Measurements from ENCODE around the gene RPL35.
A peak's percentile ranks its signal among the peaks of the same experiment; 100 is the strongest.

Gene RPL35

DNA sequence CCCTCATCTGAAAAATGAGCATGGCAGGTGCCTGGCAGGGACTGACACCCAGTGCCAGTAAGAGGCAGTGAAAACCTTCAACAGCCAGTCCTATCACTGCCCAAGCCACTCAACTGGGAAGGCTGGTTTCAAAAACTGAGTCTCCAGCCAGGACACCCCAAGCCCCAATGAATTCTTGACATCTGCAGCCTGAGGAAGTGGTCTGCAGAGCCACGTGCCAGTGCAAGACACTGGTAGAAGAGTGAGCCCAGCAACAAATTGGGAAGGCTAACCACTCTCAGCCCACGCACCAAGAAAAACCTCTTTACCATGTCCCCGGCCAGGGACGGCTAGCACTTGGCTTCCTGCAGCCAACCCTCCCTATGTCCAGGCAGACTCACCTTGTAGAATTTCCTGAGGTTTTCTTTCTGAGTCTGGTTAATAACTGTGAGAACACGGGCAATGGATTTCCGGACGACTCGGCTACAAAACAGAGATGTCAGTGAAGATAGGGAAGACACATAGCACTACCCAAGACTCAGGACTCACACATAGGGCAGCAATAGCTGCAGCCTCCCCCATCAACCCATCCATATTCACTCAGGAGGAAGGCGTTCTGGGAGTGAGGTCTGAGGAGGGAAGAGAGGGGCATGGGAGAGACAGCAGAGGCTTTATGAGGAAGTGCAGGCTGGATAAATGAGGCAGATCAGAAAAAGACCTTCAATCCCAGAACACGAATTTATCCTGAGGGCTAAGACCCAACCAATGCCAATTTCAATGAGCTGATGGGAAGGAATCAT is 1.8 kb downstream of the RPL35 start:
- H3K27me3 ChIP-seq: no peaks in the 10 kb centered on the region
- H4K20me1 ChIP-seq: peaks cover 57 to 67% (median 66%) of the 10 kb centered on the region in 11 experiments
- H3K36me3 ChIP-seq: peaks cover 44 to 56% (median 53%) of the 10 kb centered on the region in 11 experiments
- peaks cover 35 to 47% (median 41%) of the 10 kb centered on the region in 10 experiments for H3K4me1 ChIP-seq
- no peaks in the 10 kb centered on the region for H3K9me3 ChIP-seq (replicated peaks in 1 of 11)
- H3K27ac ChIP-seq: peak overlapping the region in 10 of 11 experiments; percentile 96 to 100 (median 100); a peak in 20 of 22 replicates
- peak overlapping the region; percentile 88 to 99 (median 98) for H3K4me2 ChIP-seq
- TF ChIP-seq Cebpa-rat (IDR thresholded peaks at IDR 0.05): no peak
- H3K9ac ChIP-seq: peak overlapping the region; percentile 94 to 100 (median 99)
- H3K4me3 ChIP-seq: peak overlapping the region; percentile 84 to 100 (median 92)

DNA sequence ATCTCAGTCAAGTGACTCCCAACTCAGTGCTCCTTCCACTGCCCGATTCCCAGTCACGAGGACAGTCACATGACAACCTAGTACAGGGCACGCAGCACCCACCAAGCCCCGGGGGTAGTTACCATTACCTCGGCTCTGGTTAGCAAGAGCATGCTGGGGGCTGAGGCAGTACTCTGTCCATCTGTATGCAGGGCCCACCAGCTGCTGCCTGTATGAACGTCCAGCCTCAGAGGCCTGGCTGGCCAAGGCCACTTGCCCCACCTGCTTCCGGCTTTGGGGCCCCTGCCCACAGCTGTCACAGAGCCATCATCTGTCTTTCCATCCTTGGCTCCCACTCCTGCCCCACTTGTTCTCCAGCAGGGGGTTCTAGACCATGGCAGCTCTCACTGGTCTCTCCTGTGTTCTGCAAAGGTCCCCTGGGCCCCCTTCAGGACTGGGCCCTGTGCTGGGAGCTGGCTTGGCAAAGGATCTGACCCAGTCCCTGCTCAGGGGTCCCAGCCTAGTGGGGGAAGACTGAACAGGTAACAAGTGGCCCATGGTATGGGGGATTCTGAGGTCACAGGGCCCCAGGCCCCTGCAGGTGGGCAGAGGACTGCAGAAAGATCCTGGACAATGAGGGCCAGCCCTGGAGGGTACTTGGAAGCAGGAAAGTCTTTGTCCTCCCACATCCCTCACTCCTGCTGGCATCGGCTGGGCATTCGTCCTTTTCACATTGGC is 3.3 kb downstream of the RPL35 start:
- peaks cover 57 to 81% (median 75%) of the 10 kb centered on the region in 11 experiments for H4K20me1 ChIP-seq
- peak overlapping the region; percentile 8 to 99 (median 97); a peak in 19 of 22 replicates for H3K4me2 ChIP-seq
- TF ChIP-seq Cebpa-rat (IDR thresholded peaks at IDR 0.05): no peak
- H3K36me3 ChIP-seq: peaks cover 44 to 56% (median 53%) of the 10 kb centered on the region in 11 experiments
- peaks cover 32 to 43% (median 38%) of the 10 kb centered on the region in 10 experiments for H3K4me1 ChIP-seq
- H3K4me3 ChIP-seq: peak overlapping the region in 8 of 10 experiments; percentile 17 to 100 (median 93); a peak in 11 of 20 replicates
- 0 out of 22 replicates have a peak overlapping the region, but pooled peaks of 1 of the 11 experiments have one; percentile 4 for H3K27ac ChIP-seq
- H3K27me3 ChIP-seq: no peaks in the 10 kb centered on the region
- peak overlapping the region; percentile 94 to 100 (median 99); a peak in 20 of 22 replicates for H3K9ac ChIP-seq
- H3K9me3 ChIP-seq (replicated peaks in 1 of 11): no peaks in the 10 kb centered on the region

DNA sequence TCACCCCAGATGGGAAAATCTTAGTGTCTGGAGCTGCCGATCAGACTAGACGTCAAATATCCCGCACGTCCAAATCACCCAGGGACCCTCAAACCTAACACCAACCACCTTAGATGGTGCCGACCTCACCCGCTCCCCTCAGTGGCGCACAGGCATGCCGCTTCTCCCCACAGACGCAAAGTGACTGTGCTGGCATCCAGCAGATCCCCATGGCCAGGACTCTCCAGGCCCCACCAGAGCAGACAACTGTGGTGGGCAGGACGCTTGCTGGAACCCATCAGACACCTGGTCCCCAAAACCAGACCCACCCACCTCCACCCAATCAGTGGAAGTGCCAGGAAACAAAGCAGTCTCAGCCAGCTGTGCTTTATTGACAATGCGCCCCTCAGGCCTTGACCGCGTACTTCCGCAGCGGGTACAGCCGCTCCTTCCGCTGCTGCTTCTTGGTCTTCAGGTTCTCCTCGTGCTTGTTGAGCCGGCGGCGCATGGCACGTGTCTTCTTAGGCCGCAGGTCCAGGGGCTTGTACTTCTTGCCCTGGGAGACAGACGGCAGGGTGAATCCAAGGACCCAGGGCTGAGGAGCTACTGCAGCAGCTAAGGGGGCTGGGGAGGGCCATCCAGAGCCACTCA is 4.1 kb downstream of the RPL35 start:
- Histone ChIP-seq H3K27me3 (no peaks in the 10 kb centered on the region), H3K4me1 (peaks cover 27 to 40% (median 36%) of the 10 kb centered on the region in 10 experiments), H3K4me2 (peak overlapping the region in 1 of 11 experiments; percentile 97; a peak in 2 of 22 replicates), H3K9ac (peak overlapping the region in 6 of 11 experiments; percentile 94 to 100 (median 98); a peak in 8 of 22 replicates), H4K20me1 (peaks cover 57 to 83% (median 75%) of the 10 kb centered on the region in 11 experiments), H3K36me3 (peaks cover 44 to 56% (median 53%) of the 10 kb centered on the region in 11 experiments), H3K4me3 (no peak overlapping the region), H3K9me3 (replicated peaks in 1 of 11) (no peaks in the 10 kb centered on the region), H3K27ac (no peak overlapping the region)
- no peak for TF ChIP-seq Cebpa-rat (IDR thresholded peaks at IDR 0.05)

DNA sequence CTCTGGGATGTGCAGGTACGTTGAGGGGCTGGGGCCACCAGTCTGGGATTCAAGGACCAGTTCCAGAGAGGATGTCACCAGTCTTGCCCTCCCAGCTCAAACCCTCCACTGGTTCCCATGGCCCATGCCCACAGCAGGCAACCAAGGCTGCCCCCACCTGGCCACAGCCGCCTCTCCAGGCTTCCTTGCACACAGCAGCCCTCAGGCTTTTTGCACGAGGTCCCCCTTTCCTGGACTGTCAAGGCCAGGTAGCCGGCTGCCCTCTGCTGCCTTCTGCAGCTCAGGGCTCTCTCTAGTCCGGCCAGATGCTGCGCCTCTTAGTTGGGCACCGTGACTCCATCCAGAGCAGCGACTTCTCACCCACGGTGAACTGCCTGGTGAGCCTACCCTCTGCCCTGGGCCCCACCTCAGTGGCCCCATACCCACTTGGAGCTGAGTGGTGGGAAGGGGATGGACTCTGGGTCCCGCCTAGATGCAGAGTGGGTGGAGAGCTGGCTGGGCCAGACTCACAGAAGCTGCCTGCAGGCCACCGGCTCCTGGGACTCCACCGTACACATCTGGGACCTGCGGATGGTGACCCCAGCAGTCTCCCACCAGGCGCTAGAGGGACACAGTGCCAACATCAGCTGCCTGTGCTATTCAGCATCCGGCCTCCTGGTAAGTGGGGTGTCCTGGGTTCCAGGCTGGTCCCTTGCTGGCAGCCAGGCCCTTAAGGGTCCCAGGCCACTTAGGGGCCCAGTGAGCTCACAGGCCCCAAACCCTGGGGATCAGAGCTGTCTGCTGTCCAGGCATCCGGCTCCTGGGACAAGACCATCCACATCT is 5.6 kb downstream of the RPL35 start:
- Histone ChIP-seq H3K36me3 (peaks cover 44 to 54% (median 52%) of the 10 kb centered on the region in 11 experiments), H3K4me1 (peaks cover 31 to 48% (median 43%) of the 10 kb centered on the region in 10 experiments), H3K9ac (peak overlapping the region in 4 of 11 experiments; percentile 9 to 28 (median 22); a peak in 2 of 22 replicates), H3K9me3 (replicated peaks in 1 of 11) (no peaks in the 10 kb centered on the region), H4K20me1 (peaks cover 52 to 78% (median 71%) of the 10 kb centered on the region in 11 experiments), H3K27me3 (no peaks in the 10 kb centered on the region; a peak in 1 of 22 replicates), H3K4me2 (no peak overlapping the region), H3K4me3 (no peak overlapping the region), H3K27ac (no peak overlapping the region)
- TF ChIP-seq Cebpa-rat (IDR thresholded peaks at IDR 0.05): no peak

DNA sequence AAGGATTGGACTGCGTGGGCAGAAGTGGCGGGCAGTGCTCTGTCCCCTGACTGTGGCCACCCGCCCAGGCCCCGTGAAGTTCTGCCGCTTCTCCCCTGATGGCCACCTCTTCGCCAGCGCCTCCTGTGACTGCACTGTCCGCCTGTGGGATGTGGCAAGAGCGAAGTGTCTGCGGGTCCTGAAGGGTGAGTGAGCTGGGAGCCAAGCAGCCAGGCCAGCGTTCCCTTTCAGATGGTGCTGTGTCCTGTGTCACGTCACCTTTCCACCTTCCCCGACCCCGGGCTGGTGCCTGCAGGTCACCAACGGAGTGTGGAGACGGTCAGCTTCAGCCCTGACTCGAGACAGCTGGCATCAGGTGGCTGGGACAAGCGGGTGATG is 6.2 kb downstream of the RPL35 start:
- H3K36me3 ChIP-seq: peaks cover 41 to 48% (median 46%) of the 10 kb centered on the region in 11 experiments
- peaks cover 25 to 50% (median 46%) of the 10 kb centered on the region in 10 experiments for H3K4me1 ChIP-seq
- H3K27ac ChIP-seq: no peak overlapping the region
- H3K9me3 ChIP-seq (replicated peaks in 1 of 11): no peaks in the 10 kb centered on the region
- H3K4me2 ChIP-seq: no peak overlapping the region
- no peaks in the 10 kb centered on the region; a peak in 1 of 22 replicates for H3K27me3 ChIP-seq
- TF ChIP-seq Cebpa-rat (IDR thresholded peaks at IDR 0.05): no peak
- H4K20me1 ChIP-seq: peaks cover 46 to 72% (median 65%) of the 10 kb centered on the region in 11 experiments
- 0 out of 22 replicates have a peak overlapping the region, but pooled peaks of 1 of the 11 experiments have one; percentile 5 for H3K9ac ChIP-seq
- H3K4me3 ChIP-seq: no peak overlapping the region

DNA sequence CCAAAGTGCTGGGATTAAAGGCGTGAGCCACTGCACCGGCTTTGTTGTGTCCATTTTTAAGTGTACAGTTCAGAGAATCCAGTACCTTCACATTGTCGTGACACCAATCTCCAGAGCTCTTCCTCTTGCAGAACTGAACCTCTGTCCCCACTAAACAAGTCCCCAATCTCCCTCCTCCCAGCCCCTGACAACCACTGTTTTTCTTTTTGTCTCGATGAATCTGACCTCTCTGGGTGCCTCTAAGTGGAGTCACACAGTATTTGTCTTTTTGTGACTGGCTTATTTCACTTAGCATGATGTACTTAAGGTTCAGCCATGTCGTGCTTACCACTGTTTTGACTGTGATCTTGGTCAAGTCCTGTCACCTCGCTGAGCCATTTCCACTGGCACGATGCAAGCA is 6.9 kb downstream of the RPL35 start:
- no peak overlapping the region for H3K4me3 ChIP-seq
- H3K9me3 ChIP-seq (replicated peaks in 1 of 11): no peaks in the 10 kb centered on the region
- H3K36me3 ChIP-seq: peaks cover 34 to 41% (median 39%) of the 10 kb centered on the region in 11 experiments
- no peak overlapping the region; a peak in 1 of 22 replicates for H3K9ac ChIP-seq
- H3K4me2 ChIP-seq: no peak overlapping the region
- peaks cover 39 to 65% (median 58%) of the 10 kb centered on the region in 11 experiments for H4K20me1 ChIP-seq
- H3K27me3 ChIP-seq: no peaks in the 10 kb centered on the region; a peak in 1 of 22 replicates
- H3K27ac ChIP-seq: no peak overlapping the region
- no peak for TF ChIP-seq Cebpa-rat (IDR thresholded peaks at IDR 0.05)
- H3K4me1 ChIP-seq: peaks cover 17 to 43% (median 39%) of the 10 kb centered on the region in 10 experiments

DNA sequence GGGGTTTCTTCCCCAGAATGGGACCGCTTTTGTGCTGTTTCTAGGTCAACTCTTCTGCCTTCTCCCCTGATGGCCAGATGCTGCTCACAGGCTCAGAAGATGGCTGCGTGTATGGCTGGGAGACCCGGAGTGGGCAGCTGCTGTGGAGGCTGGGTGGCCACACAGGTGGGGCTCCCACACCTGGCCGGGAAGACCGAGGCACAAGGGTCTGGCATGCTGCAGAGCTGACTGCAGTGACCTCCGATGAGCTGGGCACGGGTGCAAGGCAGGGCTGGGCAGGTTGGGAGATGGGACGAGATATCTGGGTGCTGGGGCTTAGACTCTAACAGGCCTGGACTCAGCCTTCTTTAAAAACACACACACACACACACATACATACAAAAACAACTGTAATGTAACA is 7.6 kb downstream of the RPL35 start:
- Histone ChIP-seq H3K4me3 (no peak overlapping the region), H3K27ac (peak overlapping the region in 1 of 11 experiments; percentile 37; a peak in 1 of 22 replicates), H3K36me3 (peaks cover 27 to 34% (median 32%) of the 10 kb centered on the region in 11 experiments), H3K4me1 (peaks cover 11 to 37% (median 32%) of the 10 kb centered on the region in 10 experiments; a peak in 19 of 20 replicates), H3K27me3 (no peaks in the 10 kb centered on the region; a peak in 1 of 22 replicates), H3K9me3 (replicated peaks in 1 of 11) (no peaks in the 10 kb centered on the region), H3K4me2 (no peak overlapping the region), H4K20me1 (peaks cover 32 to 58% (median 51%) of the 10 kb centered on the region in 11 experiments), H3K9ac (no peak overlapping the region)
- no peak for TF ChIP-seq Cebpa-rat (IDR thresholded peaks at IDR 0.05)

Measured in BLaER1 treated with 17β-estradiol and CSF1 and Interleukin-3, amounts not matched to agents 10 nM and 100 nM (cell line).